OCI-LY3 (cell line): ENCODE results near the gene ADAP1.

ENCODE experiments used
- H2AFZ ChIP-seq: fragments of 200-600, 300-600 bp; shearing (Covaris generic); 2 replicates; pipeline ENCODE4 v1.6.0; 2014; ENCODE audit warnings: antibody characterized with exemption, low read depth, low read length
- H3K27ac ChIP-seq: fragments of 200-600, 300-600 bp; sonication (generic); 2 replicates; pipeline ENCODE4 v1.5.1; 2014; ENCODE audit warnings: mild to moderate bottlenecking, low read length, moderate library complexity, mixed read lengths
- H3K27me3 ChIP-seq: fragments of 200-600, 300-600 bp; sonication (generic); 2 replicates; pipeline ENCODE4 v1.6.1; 2014; ENCODE audit warnings: low read depth, low read length, mixed read lengths
- H3K36me3 ChIP-seq: fragments of 200-600, 300-600 bp; sonication (generic); replicated peaks from 2 replicates; pipeline ENCODE3; 2014; ENCODE audit warnings: low read depth, low read length, mixed read lengths
- H3K4me1 ChIP-seq: fragments of 300-600, 200-600 bp; sonication (generic); 2 replicates; pipeline ENCODE4 v1.6.1; 2014; ENCODE audit warnings: low read length, mixed read lengths
- H3K4me2 ChIP-seq: fragments of 200-600, 300-600 bp; sonication (generic); 2 replicates; pipeline ENCODE4 v1.6.1; 2014; ENCODE audit warnings: low read length, mixed read lengths
- H3K4me3 ChIP-seq: fragments of 300-600, 200-600 bp; sonication (generic); 2 replicates; pipeline ENCODE4 v1.5.1; 2014; ENCODE audit warnings: antibody characterized with exemption, mild to moderate bottlenecking, low read length, moderate library complexity
- H3K79me2 ChIP-seq: fragments of 300-600, 200-600 bp; shearing (Covaris generic); 2 replicates; pipeline ENCODE4 v1.6.1; 2014; ENCODE audit warnings: mild to moderate bottlenecking, low read length, mixed read lengths
- H3K9ac ChIP-seq: fragments of 300-600, 200-600 bp; shearing (Covaris generic); 2 replicates; pipeline ENCODE4 v1.6.0; 2014; ENCODE audit warnings: mild to moderate bottlenecking, low read length, moderate library complexity
- H3K9me3 ChIP-seq: fragments of 200-600, 300-600 bp; shearing (Covaris generic); 2 replicates; pipeline ENCODE4 v1.6.1; 2014; ENCODE audit warnings: low read length, mixed read lengths; ENCODE audit not compliant: insufficient read depth
- H4K20me1 ChIP-seq: fragments of 200-600, 300-600 bp; sonication (generic); 2 replicates; pipeline ENCODE4 v1.6.1; 2016; ENCODE audit warnings: low read length, mixed read lengths; ENCODE audit not compliant: insufficient read depth
- EZH2phosphoT487 ChIP-seq: fragments of 200-600 bp; shearing (Covaris generic); IDR thresholded peaks from 2 replicates; pipeline ENCODE4 v1.6.1; 2018; ENCODE audit warnings: antibody characterized with exemption, mixed run types, low read depth
- TF ChIP-seq, protein P1 (sequence below): fragments of 200-600, 300-600 bp; sonication (generic); IDR thresholded peaks from 2 replicates; pipeline ENCODE4 v1.5.1; 2014; ENCODE audit warnings: antibody characterized with exemption, low read length, low read depth

ADAP1 gene

DNA sequence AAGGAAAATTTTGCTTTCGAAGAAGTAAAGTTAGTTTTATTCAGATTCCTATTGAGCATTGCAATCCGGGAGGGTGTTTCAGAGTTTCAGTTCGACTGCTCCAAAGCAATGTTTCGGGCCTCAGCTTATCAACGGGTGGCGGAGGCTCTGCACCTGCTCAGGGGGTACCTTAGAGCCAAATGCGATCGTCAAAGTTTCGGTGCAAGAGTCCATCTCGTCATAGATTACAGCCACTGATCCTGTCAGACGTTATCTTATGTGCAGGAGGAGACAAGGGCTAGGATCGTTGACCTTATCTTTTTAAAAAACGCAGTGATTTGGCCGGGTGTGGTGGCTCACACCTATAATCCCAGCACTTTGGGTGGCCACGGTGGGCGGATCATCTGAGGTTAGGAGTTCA is 24.7 kb upstream of the ADAP1 start:
- H3K4me1 ChIP-seq: peaks cover 2% of the 10 kb centered on the region; the same call in 1 of the 2 replicates

DNA sequence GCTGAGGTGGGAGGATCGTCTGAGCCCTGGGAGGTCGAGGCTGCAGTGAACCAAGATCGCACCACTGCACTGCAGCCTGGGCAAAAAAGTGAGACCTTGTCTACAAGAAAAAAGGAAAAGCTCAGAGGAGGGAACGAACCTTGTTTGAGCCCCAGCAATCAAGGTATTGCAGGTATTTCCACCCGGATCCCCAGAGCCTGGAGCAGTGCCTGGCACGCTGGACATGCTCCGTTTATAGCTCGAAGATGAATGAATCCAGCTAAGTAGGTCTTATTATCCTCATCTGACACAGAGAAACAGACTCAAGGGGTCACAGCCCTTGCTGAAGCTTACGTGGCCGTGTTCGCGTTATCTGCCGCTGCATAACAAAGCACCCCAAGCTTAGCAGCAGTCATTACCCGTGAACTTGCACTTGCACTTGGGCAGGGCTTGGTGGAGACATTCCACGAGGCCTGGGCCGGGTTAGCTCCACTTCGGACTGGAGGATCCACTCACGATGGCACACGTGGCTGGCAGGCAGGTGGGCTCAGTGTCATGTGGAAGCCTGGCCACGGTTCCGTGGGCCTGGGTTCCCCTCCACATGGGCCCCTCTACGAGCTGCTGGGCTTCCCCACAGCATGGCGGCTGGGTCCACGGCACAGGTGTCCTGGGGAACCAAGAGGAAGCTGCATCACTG is 24.1 kb upstream of the ADAP1 start:
- H3K9ac ChIP-seq: no peak overlapping the region
- H3K79me2 ChIP-seq: peaks cover 18% of the 10 kb centered on the region
- H3K9me3 ChIP-seq: no peaks in the 10 kb centered on the region
- H3K4me1 ChIP-seq: peaks cover 3% of the 10 kb centered on the region; the same call in 1 of the 2 replicates
- H3K4me2 ChIP-seq: no peak overlapping the region
- H3K4me3 ChIP-seq: no peak overlapping the region
- peaks cover 5% of the 10 kb centered on the region for H4K20me1 ChIP-seq
- no peaks in the 10 kb centered on the region for H3K27me3 ChIP-seq
- no peak overlapping the region for H3K27ac ChIP-seq
- no peak for TF ChIP-seq EZH2phosphoT487
- TF ChIP-seq, protein P1, sequence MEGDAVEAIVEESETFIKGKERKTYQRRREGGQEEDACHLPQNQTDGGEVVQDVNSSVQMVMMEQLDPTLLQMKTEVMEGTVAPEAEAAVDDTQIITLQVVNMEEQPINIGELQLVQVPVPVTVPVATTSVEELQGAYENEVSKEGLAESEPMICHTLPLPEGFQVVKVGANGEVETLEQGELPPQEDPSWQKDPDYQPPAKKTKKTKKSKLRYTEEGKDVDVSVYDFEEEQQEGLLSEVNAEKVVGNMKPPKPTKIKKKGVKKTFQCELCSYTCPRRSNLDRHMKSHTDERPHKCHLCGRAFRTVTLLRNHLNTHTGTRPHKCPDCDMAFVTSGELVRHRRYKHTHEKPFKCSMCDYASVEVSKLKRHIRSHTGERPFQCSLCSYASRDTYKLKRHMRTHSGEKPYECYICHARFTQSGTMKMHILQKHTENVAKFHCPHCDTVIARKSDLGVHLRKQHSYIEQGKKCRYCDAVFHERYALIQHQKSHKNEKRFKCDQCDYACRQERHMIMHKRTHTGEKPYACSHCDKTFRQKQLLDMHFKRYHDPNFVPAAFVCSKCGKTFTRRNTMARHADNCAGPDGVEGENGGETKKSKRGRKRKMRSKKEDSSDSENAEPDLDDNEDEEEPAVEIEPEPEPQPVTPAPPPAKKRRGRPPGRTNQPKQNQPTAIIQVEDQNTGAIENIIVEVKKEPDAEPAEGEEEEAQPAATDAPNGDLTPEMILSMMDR: no peak
- H3K36me3 ChIP-seq: no peaks in the 10 kb centered on the region
- no peak overlapping the region for H2AFZ ChIP-seq

More for the DNA sequence above, 24.7 kb upstream of the ADAP1 start:
- TF ChIP-seq, protein P1: no peak
- TF ChIP-seq EZH2phosphoT487: no peak
- no peaks in the 10 kb centered on the region for H3K36me3 ChIP-seq
- H3K27ac ChIP-seq: no peak overlapping the region
- no peaks in the 10 kb centered on the region for H3K9me3 ChIP-seq
- no peak overlapping the region for H2AFZ ChIP-seq
- H3K27me3 ChIP-seq: no peaks in the 10 kb centered on the region
- H4K20me1 ChIP-seq: peaks cover 4% of the 10 kb centered on the region
- no peak overlapping the region for H3K4me3 ChIP-seq
- no peak overlapping the region for H3K9ac ChIP-seq
- no peak overlapping the region for H3K4me2 ChIP-seq
- H3K79me2 ChIP-seq: peaks cover 12% of the 10 kb centered on the region

DNA sequence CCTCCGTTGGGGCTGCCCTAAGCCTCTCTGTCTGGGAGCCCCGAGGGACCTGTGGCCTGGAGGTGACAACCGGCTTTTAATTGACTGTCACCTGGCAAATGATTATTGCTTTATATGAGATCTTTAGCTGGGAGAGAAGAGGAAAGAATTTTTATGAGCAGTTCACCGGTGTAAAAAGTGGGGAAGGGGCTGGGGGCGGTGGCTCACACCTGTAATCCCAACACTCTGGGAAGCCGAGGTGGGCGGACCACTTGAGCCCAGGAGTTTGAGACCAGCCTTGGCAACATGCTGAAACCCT is 23.5 kb upstream of the ADAP1 start:
- no peaks in the 10 kb centered on the region for H3K9me3 ChIP-seq
- no peak overlapping the region for H3K9ac ChIP-seq
- TF ChIP-seq EZH2phosphoT487: no peak
- TF ChIP-seq, protein P1: no peak
- peaks cover 5% of the 10 kb centered on the region for H4K20me1 ChIP-seq
- H3K27me3 ChIP-seq: no peaks in the 10 kb centered on the region
- H2AFZ ChIP-seq: no peak overlapping the region
- H3K27ac ChIP-seq: no peak overlapping the region
- H3K4me2 ChIP-seq: no peak overlapping the region
- no peaks in the 10 kb centered on the region for H3K36me3 ChIP-seq
- no peak overlapping the region for H3K4me3 ChIP-seq
- peaks cover 3% of the 10 kb centered on the region; the same call in 1 of the 2 replicates for H3K4me1 ChIP-seq
- H3K79me2 ChIP-seq: peaks cover 23% of the 10 kb centered on the region

DNA sequence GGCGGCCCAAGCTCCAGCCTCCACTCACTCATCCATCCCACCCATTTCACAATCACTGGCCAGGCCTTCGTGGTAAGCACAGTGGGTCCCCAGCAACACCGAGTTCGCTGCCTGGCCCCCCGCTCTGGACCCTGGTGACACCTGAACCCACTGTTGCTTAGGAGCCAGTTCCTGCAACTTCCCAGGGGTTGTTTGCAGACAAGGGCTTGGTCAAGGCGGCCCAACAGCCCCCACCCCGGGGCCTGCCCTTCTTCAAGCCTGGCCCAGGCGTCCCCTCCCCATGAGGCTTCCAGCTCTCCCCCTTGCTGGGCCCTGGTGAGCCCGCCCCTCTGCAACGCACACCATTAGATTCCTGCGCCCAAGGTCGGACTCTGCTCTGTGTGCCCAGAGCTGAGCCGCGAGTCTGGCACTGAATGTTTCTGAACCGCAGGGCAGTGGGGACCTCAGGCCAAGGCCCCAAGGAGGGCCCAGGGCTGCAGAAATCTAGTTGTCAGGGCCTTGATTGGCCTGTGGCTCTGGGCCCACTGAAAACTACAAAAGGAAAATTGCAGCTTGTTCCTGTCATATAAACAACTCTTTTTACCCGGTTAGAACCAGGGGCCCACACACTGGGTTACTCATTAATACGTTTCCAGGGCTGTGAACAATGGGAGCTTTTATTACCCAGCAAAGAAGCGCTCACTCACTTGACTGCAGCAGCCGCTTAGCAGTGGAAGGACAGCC is 23.0 kb upstream of the ADAP1 start:
- H3K36me3 ChIP-seq: peaks cover 5% of the 10 kb centered on the region
- H3K27ac ChIP-seq: no peak overlapping the region
- H3K9ac ChIP-seq: no peak overlapping the region
- H3K79me2 ChIP-seq: peaks cover 28% of the 10 kb centered on the region
- no peak overlapping the region for H3K4me3 ChIP-seq
- peaks cover 5% of the 10 kb centered on the region for H4K20me1 ChIP-seq
- peaks cover 6% of the 10 kb centered on the region; the same call in 1 of the 2 replicates for H3K4me1 ChIP-seq
- no peak overlapping the region for H2AFZ ChIP-seq
- H3K9me3 ChIP-seq: no peaks in the 10 kb centered on the region
- H3K4me2 ChIP-seq: no peak overlapping the region
- no peak for TF ChIP-seq EZH2phosphoT487
- TF ChIP-seq, protein P1: no peak
- no peaks in the 10 kb centered on the region for H3K27me3 ChIP-seq
